NCI-H1105 treated with DMSO at 0.1 percent for 48 hours (cell line): ENCODE results near the gene APOBEC3A.
"Not testable (repeated sequence)": the region's sequence is repeated elsewhere in the genome, so short reads cannot be mapped to it uniquely, and the experiment has no call there.

ENCODE experiments used
- DNase-seq: peaks from one replicate; lab custom pipeline; 2025; lab: John Stamatoyannopoulos, UW

Gene APOBEC3A

DNA sequence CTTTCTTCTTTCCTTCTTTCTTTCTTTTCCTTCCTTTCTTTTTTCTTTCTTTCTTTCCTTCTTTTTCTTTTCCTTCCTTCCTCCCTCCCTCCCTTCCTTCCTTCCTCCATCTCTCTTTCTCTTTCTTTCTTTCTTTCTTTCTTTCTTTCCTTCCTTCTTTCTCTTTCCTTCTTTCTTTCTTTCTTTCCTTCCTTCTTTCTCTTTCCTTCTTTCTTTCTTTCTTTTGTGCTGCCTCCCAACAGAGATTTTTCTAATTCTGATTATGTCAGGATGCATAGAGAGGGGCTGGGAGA lies 1.2 kb downstream of the APOBEC3A start:
- not testable (repeated sequence) for DNase-seq

DNA sequence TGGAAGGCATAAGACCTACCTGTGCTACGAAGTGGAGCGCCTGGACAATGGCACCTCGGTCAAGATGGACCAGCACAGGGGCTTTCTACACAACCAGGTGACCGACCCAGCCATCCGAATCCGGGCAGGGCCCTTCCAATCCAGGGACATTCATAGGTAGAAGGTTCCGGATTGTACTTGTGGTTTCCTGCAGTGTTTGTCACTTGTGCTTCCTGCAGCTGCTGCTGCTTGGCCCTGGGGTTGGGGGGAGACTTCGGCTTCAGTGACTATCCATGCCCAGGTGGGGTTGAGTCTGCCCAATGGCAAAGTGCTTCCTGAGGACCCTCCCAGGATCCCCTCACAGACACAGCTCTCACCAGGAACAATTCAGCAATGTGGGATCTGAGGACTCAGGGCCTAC lies 2.2 kb downstream of the APOBEC3A start:
- DNase-seq = no peak

DNA sequence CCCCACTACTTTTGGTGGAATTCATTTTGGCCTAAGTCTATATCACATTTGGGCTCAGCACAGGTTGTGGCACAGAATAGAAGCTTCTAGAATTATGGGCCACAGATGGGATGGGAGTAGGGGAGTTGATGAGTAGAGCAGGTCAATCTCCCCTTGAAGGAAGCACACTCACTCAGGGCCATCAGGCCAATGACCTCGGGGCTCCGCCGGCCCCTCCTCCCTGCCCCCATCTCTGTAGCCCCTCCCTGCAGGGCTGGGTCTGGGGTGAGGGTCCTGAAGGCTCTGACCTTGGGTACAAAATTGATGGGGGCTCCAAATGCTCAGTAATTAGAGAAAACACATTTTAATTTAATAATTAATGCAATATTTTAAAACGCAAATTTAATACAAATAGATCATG lies 3.3 kb downstream of the APOBEC3A start:
- DNase-seq = not testable (repeated sequence)

DNA sequence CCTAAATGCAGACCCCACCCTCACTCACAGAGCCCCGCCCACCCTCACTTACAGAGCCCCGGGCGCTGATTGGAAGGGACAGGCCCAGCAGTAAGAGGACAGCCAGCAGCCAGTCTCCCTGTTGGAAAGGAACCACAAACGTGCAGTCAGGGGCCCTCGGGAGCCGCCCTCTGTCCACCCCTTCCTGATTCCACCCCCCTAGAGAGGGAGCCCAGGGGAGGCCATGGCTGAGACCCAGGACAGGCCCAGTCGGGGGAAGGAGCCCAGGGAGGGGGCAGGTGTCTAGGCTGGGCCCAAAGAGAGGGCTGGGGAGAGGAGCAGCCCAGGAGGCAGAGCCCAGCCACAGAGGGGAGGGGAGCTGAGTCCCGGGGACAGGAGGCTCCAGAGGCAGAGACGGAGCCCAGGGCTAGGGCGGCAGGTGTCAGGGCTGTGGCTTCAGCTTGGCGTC lies 5.9 kb downstream of the APOBEC3A start:
- DNase-seq = not testable (repeated sequence)

DNA sequence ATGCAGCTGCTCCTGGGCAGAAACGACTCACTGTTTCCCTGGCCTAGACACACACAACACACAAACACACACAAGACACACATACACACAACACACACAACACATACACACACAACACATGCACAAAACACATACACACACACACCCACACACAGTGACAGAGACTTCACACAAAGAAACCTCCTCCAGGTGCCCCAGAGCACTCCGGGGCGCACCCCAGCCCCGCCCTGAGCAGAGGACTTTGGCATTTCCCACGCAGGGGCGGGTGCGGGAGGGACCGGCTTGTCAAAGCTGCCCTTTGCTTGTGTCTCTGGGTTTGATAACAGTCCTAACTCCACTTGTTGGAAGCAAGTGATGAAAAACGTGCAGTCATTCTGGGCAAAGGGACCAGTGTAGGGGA lies 6.5 kb downstream of the APOBEC3A start:
- DNase-seq = no peak

DNA sequence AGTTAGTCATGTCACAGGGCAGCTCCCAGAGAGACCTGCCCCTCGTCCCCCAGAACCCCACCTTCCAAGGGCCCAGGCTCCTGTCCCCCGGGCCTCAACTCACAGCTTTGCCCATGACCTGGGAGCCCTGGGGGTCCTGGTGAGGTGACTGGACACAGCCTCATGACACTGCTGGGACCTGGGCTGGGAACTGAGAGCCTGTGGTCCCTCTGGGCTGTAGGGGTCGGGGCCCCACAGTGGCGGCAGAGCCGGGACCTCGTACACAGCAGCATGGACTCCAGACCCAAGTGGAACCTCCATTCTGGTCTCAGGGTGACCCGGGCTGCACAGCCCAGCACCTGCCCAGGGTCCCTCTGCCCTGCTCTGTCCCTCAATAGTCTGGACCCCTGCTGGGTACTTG lies 6.9 kb downstream of the APOBEC3A start:
- DNase-seq = no peak

DNA sequence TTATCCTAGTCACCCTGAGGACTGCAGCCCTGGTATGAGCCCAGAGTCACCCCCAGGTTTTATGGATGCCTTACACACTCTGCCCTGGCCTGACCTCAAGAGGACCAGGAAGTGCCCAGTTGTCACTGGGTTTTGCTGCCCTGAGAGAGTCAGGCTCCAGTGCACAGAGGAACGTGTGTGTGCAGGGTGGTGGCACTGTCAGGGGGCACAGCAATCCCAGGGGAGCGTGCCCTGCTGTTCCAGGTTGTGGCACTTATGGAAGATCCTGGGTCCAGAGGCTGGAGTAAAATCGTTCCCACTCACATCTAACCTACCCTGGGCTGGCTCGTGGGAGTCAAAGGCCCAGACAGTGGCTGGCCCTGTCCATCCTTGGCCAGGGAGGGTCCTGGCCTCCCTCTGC lies 7.6 kb downstream of the APOBEC3A start:
- DNase-seq = no peak

DNA sequence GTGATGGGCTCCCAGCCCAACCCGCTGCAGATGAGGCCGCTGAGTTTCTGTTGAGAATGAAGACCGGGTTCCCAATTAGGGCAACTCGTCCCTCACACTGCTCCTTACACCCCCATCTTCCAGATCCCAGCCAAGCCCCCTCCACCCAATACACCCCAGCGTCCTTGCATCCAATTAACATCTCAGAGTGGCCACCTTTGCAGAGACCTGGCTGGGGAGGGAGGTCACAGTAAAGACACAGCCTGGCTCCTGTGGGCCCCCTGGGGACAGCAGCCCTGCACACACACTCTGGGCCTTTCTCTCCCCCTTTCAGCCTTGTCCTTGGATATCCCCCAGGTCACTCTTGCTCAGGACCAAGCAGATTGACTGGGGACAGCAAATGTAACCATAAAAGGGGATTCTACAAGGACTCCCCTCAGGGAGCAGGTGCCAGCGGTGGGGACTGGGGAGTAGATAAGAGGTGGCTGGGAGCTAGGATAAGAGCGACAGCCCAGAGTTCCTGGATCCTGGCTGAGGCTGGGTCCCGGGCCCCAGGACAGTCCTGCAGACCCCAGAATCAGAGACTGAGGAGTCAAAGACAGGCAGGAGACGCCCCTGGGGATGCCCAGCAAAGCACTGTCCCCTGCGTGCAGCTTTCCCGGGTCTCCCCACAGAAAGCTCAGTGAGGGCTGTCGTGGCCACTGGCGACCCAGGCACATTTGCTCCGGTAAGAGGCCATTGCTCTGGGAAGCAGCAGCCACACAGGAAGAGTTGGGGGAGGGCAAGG lies 8.4 kb downstream of the APOBEC3A start:
- DNase-seq = no peak

DNA sequence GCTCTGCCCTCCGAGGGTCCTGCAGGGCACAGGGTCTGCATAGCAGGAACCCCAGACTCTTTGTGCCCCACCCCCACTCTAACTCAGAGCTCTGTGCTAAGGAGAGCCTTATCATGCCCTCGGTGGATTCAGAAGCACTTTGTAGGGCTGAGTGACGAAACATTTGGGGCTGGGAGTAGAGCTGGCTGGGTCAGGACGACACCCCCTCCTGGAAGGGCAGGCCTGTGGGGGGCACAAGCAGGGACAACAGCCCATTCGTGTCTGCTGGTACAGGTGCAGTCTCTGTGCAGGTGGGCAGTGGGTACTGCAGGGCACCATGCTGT lies 8.9 kb downstream of the APOBEC3A start:
- no peak for DNase-seq

DNA sequence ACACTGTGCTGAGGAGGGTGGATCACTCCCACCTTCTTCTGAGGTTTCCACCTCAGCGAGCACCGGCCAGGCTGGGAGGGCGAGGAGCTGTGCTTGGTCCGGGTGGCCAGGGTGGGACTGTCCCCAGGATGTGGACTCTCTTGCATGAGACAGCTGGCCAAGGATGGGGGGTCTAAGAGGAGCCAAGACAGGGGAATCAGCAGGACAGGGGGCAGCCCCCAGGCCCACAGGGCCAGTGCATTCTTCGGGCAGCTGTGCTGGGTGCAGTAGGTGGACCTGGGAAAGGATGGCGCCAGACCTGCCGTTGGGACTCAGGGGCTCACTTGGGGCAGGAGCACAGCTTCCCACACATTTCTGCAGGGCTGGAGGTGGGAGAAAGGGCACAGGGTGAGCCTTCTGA lies 9.5 kb downstream of the APOBEC3A start:
- DNase-seq = no peak

DNA sequence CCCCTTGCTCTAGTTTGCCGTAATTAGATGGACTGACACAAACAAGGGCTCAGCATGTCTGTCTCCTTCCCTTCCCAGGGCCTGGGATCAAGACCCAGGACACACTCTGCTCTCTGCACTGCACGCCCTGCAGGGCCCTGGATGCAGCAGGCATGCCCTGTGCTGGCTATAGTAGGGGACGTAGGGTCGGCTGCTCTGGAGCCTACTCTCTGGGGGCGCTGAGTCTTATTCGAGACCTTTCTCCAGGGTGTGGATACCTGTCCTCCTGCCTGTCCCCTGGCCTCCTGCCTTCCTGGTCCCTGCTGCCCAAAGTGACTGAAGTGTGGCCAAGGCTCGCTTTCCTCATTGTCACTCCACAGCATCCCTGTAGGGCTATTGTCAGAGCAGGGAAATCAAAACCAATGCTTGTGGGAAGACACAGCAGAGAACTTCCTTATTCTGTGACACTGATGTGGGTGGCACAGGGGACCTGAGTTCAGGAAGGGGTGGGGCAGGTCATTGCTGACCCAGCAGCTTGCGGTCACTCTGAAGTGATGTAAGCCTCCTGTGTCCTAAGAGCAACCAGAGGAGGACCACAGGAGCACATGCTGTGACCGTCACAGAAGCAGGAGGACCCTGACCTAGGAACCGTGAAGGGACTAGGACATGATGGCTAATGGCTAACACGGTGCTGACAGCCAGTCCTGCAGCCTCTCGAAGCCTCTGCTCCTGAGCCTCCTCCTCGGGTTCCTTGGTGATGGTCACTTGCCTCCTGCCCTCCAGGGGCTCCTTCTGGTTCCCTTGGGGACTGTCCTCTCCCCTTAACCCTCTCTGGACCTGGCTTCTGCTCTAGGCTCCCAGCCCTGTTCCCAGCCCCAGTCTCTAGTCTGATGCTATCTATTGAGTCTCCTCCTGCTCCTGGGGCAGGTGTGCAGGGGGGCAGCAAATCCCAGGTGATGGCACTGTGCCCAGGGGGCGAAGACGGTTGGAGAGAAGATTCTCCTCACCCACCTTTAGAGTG lies 10.3 kb downstream of the APOBEC3A start:
- no peak for DNase-seq

DNA sequence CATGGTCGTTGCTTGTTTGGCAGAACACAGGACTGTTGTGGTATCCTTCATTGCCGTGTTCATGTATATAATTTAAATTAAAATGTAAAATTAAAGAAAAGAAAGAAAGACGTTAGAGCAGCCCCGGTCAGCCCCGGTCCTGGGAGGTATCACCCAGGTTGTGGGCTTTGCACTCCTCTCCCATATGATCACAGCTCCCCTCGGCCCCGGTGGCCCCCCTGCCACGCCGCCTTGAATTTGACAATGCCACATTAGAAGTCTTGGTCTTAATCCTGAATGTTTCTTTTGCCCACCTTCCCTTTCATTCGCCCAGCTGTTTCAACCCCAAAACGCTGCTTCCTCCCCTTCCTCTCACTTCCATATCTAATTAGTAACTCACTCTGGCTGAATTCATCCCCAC lies 11.4 kb downstream of the APOBEC3A start:
- no peak for DNase-seq

DNA sequence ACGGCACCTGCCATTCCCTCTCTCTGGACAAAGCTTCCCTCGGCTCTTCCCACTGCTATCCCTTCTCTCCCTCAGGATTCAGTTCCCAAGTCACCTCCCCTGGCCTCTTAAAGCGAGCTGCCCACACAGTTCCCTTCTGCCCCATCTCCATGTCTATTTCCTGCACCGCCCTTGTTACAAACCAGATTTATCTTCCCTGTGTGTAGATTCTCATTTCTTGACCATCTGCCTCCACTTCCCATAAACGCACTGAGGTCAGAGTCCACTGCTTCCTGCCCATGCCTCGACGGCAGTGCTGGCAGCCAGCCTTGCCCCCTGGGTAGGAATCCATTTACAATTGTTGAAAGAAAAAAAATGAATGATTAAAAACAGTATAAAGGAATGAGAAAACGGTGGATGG lies 13.1 kb downstream of the APOBEC3A start:
- DNase-seq = no peak

DNA sequence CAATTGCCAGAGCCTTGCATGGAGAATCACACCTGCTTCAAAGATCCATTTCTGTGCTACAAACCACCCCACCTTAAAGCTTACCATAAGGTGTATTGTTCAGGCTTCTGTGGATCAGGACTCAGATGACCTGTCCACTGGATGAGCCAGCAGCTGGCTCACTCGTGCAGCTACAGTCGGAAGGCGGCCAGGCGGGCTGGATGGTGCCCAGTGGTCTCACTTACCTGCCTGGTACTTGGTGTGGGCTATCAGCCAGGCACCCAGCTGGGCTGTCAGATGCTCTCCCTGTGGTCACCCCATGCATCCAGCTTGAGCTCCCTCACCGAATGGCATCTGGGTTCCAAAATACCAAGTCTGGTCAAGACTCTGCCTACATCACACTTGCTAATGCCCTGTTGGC lies 13.8 kb downstream of the APOBEC3A start:
- no peak for DNase-seq

DNA sequence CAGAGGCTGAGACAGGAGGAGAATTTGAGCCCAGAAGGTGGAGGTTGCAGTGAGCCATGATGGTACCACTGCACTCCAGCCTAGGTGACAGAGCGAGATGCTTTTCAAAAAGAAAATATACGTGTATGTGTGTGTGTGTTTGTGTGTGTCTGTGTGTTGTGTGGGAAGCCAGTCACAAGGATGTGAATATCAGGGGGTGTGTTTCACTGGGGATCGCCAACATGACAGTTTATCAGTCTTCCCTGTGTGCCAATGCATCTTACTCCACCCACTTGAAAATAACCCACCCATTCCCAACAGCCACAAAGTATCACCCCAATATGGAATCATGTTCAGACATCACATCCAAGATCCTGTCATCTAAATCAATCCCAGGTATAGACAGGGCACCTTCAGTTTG lies 14.4 kb downstream of the APOBEC3A start:
- no peak for DNase-seq

DNA sequence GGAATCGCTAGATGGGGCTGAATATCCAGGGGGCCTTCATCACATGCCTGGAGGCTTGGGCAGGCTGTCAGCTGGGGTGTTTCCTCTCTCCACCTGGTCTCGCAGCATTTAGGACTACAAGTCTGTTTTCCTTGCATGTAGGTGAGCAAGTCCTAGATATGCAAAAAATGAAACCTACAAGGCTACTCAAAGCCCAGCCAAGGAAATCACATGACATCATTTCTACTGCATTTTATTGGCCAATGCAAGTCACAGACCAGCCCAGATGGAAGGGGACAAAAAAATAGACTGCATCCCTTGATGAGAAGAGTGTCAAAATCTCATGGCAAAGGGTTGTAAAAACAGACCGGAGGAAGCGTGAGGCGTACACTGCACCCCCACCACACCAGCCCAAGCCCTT lies 15.1 kb downstream of the APOBEC3A start:
- no peak for DNase-seq

DNA sequence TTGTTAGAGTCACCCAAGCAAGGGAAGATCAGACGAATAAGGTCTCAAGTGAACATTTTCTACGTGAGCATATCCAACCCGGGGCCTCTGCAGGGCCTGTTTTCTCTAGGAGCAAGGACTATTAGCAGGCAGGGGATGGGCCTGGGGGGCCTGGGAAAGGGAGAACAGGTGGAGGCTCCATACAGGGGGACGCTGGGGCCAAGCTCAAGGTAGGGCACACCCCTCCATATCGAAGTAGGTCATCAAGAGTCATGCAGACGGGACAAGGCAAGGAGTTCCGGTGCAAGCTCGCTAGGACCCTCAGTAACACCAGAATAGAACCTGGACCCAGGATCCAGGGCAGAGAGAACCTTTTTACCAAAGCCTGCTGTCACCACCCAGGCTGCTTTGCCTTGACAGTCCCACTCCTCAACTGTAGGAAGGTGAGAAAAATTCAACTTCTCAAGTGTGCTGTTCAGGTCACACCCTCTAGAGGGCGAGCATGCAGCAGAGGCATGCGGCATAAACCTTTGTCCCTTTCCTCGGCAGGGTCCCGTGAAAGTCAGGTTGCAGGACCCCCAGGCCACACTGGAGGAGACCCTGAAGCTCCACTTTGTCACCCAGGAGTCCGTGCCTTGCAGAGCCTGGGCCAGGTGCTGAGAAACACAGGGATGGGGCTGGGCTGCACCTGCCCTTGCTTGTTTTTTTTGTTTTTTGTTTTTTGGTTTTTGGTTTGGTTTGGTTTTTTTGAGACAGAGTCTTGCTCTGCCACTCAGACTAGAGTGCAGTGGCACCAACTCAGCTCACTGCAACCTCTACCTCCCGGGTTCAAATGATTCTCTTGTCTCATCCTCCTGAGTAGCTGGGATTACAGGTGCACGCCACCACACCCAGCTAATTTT lies 16.1 kb downstream of the APOBEC3A start:
- DNase-seq = no peak

DNA sequence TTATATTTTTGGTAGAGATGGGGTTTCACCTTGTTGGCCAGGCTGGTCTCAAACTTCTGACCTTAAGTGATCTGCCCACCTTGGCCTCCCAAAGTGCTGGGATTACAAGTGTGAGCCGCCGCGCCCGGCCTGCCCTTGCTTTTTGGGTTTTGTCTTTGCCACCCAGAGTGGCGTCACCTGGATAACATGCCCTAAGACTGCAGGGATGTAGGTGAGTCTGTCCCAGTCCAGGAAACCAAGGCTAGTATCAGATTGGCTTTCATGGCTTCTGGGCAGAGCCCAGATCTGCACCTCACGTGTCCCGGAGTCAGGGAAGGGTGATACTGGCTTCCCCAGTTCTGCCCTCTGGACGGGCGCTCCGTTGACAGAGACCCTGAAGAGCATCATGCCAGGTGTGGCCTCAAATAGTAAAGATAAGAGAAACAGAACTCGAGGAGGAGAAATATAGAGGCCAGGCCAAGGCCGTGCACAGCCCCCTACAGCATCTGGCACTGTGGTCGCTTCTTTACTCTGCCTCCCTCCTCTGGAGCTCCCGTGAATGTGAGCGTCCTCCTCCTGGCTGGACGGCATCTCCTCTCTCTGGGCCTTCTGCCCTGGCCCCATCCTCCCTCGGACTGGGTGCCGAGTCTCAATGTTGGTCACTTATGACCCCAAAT lies 16.9 kb downstream of the APOBEC3A start:
- no peak for DNase-seq

DNA sequence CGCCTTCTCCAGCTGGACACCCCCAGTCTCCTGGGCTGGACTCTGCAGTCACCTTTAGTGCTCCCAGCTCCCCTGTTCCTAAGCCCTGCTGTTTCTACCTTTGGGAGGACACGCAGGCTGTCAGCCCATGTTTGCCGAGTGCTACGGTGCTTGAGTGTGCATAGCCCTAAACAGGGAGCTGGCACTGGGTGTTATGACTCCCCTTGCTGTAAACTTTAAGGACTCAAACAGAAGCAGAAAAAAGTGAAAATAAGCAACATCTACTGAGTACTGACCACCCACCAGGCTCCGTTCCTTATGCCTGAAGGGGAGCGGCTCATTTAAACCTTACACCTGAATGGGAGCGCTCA lies 17.4 kb downstream of the APOBEC3A start:
- no peak for DNase-seq

DNA sequence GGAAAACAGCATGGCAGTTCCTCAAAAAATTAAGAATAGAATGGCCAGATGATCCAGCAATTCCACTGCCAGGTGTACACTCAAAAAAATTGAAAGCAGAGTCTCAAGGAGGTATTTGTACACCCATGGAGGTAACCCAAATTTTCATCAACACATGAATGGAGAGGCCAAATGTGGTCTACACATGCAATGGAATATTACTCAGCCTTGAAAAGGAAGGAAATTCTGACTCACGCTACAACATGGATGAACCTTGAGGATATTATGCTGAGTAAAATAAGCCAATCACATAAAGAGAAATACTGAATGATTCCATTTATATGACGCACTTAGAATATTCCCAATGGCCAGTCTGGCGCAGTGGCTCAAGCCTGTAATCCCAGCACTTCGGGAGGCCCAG lies 19.9 kb downstream of the APOBEC3A start:
- not testable (repeated sequence) for DNase-seq

DNA sequence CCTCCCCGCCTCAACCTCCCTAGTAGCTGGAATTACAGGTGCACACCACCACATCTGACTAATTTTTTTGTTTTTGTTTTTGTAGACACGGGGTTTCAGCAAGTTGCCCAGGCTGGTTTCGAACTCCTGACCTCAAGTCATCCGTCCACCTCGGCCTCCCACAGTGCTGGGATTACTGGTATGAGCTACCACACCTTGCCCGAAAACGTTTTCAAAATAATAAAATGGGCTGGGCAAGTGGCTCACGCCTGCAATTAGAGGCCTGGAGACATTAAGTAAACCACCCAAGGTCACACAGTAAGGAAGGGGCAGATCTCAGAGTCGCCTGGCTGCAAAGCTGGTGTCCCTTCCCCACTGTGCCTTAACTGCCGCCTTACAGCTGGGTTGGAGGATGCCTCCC lies 23.2 kb downstream of the APOBEC3A start:
- not testable (repeated sequence) for DNase-seq
